Liver (tissue), 9 donors: ENCODE measurements around the gene TAF4. TPM values are rescaled to one million over a fixed set of nuclear protein-coding genes. Genes with fewer than 3 reads are reported as not detected.

Experiments used
- DNase-seq: peaks from one replicate; pipeline ENCODE4 v3.0.0-alpha.2; 2017; ENCODE audit warnings: low spot score
- H3K27ac ChIP-seq, 2 donors: one replicate each; pipeline ENCODE4 v1.7.0; 2013; ENCODE audit warnings: inconsistent platforms in 2 of 2, low read length in 2 of 2, control low read depth in 1 of 2, low read depth in 1 of 2, mild to moderate bottlenecking in 1 of 2
- H3K27me3 ChIP-seq, 4 donors: one replicate each; pipeline versions ENCODE4 v1.6.1 to v1.7.0; 2013; ENCODE audit warnings: low read length in 3 of 4, inconsistent platforms in 1 of 4, mild to moderate bottlenecking in 1 of 4, moderate library complexity in 1 of 4; ENCODE audit not compliant: control insufficient read depth in 4 of 4, insufficient read depth in 4 of 4
- H3K36me3 ChIP-seq, 4 donors: one replicate each; pipeline versions ENCODE4 v1.6.1 to v1.7.0; 2013; ENCODE audit warnings: low read length in 3 of 4, mild to moderate bottlenecking in 3 of 4, low read depth in 1 of 4, moderate library complexity in 1 of 4; ENCODE audit not compliant: control insufficient read depth in 4 of 4, insufficient read depth in 3 of 4
- H3K4me1 ChIP-seq, 4 donors: one replicate each; pipeline versions ENCODE4 v1.6.1 to v1.7.0; 2013; ENCODE audit warnings: low read length in 3 of 4, mild to moderate bottlenecking in 3 of 4, moderate library complexity in 1 of 4; ENCODE audit not compliant: control insufficient read depth in 4 of 4, insufficient read depth in 4 of 4
- H3K4me3 ChIP-seq, 3 donors: one replicate each; pipeline versions ENCODE4 v1.6.1 to v1.7.0; 2013; ENCODE audit warnings: low read length in 3 of 3, control low read depth in 1 of 3, low read depth in 1 of 3, mild to moderate bottlenecking in 1 of 3
- H3K9ac ChIP-seq, 2 donors: one replicate each; pipeline ENCODE4 v1.7.0; 2013; ENCODE audit warnings: low read length in 2 of 2, mild to moderate bottlenecking in 2 of 2, moderate library complexity in 2 of 2, control low read depth in 1 of 2, low read depth in 1 of 2
- H3K9me3 ChIP-seq, 4 donors: one replicate each; pipeline versions ENCODE4 v1.6.1 to v1.7.0; 2013; ENCODE audit warnings: low read length in 3 of 4; ENCODE audit not compliant: control insufficient read depth in 4 of 4
- CTCF ChIP-seq: fragments of 150-350 bp; IDR thresholded peaks from 2 replicates; pipeline ENCODE4 v1.5.1; 2017; ENCODE audit warnings: improper control_type of control experiment, low read depth, low read length; ENCODE audit not compliant: missing input control
- EGR1 ChIP-seq, 2 donors: IDR thresholded peaks; 2 replicates each; pipeline ENCODE4 v1.6.1; 2016 to 2018; ENCODE audit warnings: antibody characterized with exemption in 2 of 2, low read depth in 2 of 2
- FOXA1 ChIP-seq: IDR thresholded peaks from 2 replicates; pipeline ENCODE4 v1.6.1; 2016; ENCODE audit warnings: antibody characterized with exemption
- FOXA2 ChIP-seq: IDR thresholded peaks from 2 replicates; pipeline ENCODE4 v1.6.1; 2016; ENCODE audit warnings: antibody characterized with exemption
- GABPA ChIP-seq, 2 donors: IDR thresholded peaks in 1 of 2; conservative IDR thresholded peaks in 1 of 2; 2 replicates each; pipeline ENCODE4 v1.6.1; 2016; ENCODE audit warnings: antibody characterized with exemption in 2 of 2, mild to moderate bottlenecking in 1 of 2, moderate library complexity in 1 of 2
- HNF4A ChIP-seq, 2 donors: conservative IDR thresholded peaks; 2 replicates each; pipeline ENCODE4 v1.6.1; 2016; ENCODE audit warnings: antibody characterized with exemption in 2 of 2, mild to moderate bottlenecking in 2 of 2
- HNF4G ChIP-seq: IDR thresholded peaks from 2 replicates; pipeline ENCODE4 v1.6.1; 2016; ENCODE audit warnings: antibody characterized with exemption
- JUND ChIP-seq, 2 donors: IDR thresholded peaks; 2 replicates each; pipeline ENCODE4 v1.6.1; 2016; ENCODE audit warnings: antibody characterized with exemption in 2 of 2
- MAX ChIP-seq: IDR thresholded peaks from 2 replicates; pipeline ENCODE4 v1.6.1; 2016; ENCODE audit warnings: antibody characterized with exemption
- NR2F2 ChIP-seq: IDR thresholded peaks from 2 replicates; pipeline ENCODE4 v1.6.1; 2016; ENCODE audit warnings: antibody characterized with exemption
- REST ChIP-seq: IDR thresholded peaks from 2 replicates; pipeline ENCODE4 v1.6.1; 2016; ENCODE audit warnings: antibody characterized with exemption, mild to moderate bottlenecking
- RXRA ChIP-seq, 2 donors: IDR thresholded peaks; 2 replicates each; pipeline ENCODE4 v1.6.1; 2017 to 2018; ENCODE audit warnings: antibody characterized with exemption in 2 of 2, mild to moderate bottlenecking in 1 of 2
- SP1 ChIP-seq: IDR thresholded peaks from 2 replicates; pipeline ENCODE4 v1.6.1; 2018; ENCODE audit warnings: antibody characterized with exemption, mild to moderate bottlenecking
- TAF1 ChIP-seq: conservative IDR thresholded peaks from 2 replicates; pipeline ENCODE4 v1.6.1; 2016; ENCODE audit warnings: antibody characterized with exemption, mild to moderate bottlenecking
- YY1 ChIP-seq: IDR thresholded peaks from 2 replicates; pipeline ENCODE4 v1.6.1; 2016; ENCODE audit warnings: antibody characterized with exemption, mild to moderate bottlenecking
- ZBTB33 ChIP-seq: IDR thresholded peaks from 2 replicates; pipeline ENCODE4 v1.6.1; 2016; ENCODE audit warnings: antibody characterized with exemption
- WGBS: extraction: QIAGEN DNeasy Blood & Tissue Kit; methylation state at CpG from one replicate; pipeline ENCODE4 v1.1.7; 2013; 5-methylcytosine and 5-hydroxymethylcytosine counted together
- polyA plus RNA-seq, 2 donors: library from polyadenylated mRNA; stranded (reverse) in 1 of 2; unstranded in 1 of 2; fragments of 200-250 nt in 1 of 2; fragments of >200 nt in 1 of 2; fragmentation: Nextera tagmentation in 1 of 2; extraction: Ambion mirVana in 1 of 2; gene quantifications; one replicate each; pipeline versions ENCODE4 v1.2.1 to v1.2.3, GENCODE V29; 2013 to 2015
- total RNA-seq, 2 donors: library from RNA; depleted of rRNA; stranded (reverse); fragments of >200 nt; gene quantifications; one replicate each; pipeline ENCODE4 v1.2.3, GENCODE V29; 2014
- donor health status: healthy.
- donor health status: healthy.
- donor health status: healthy.
- donor health status: healthy.
- donor health status: healthy.

Gene TAF4
- total and polyA plus RNA-seq, 4 donors = 2.0 to 11.8 (median 5.6) TPM

GRCh38 chr20:62012631-62013030 lies 53.0 kb downstream of the TAF4 start:
- H3K27ac ChIP-seq = no peak overlapping the region
- H3K27me3 ChIP-seq = no peaks in the 10 kb centered on the region
- WGBS = 97% methylated on average over 12 of the region's 12 CpGs
- H3K36me3 ChIP-seq = peaks cover 13 to 34% (median 15%) of the 10 kb centered on the region in 4 donors
- H3K9me3 ChIP-seq = no peaks in the 10 kb centered on the region
- no peak overlapping the region for H3K4me3 ChIP-seq
- DNase-seq = no peak
- H3K4me1 ChIP-seq = no peaks in the 10 kb centered on the region
- no peak for TF ChIP-seq SP1
- no peak for TF ChIP-seq JUND (IDR thresholded peaks at IDR 0.05)
- H3K9ac ChIP-seq = no peak overlapping the region

GRCh38 chr20:62011938-62012534 lies 53.6 kb downstream of the TAF4 start:
- no peak for DNase-seq
- peaks cover 13 to 36% (median 16%) of the 10 kb centered on the region in 4 donors for H3K36me3 ChIP-seq
- WGBS = 97% methylated on average over 27 of the region's 27 CpGs
- H3K9me3 ChIP-seq = no peaks in the 10 kb centered on the region
- H3K4me3 ChIP-seq = no peak overlapping the region
- no peak for TF ChIP-seq TAF1
- no peak for TF ChIP-seq EGR1 (IDR thresholded peaks at IDR 0.05; ENCODE audit: low read depth in 2 of 2)
- no peak for TF ChIP-seq NR2F2
- no peak for TF ChIP-seq CTCF
- no peak for TF ChIP-seq JUND (IDR thresholded peaks at IDR 0.05)
- no peak for TF ChIP-seq YY1
- no peak for TF ChIP-seq GABPA (IDR thresholded peaks at IDR 0.05 in 1 of 2, conservative IDR thresholded peaks at IDR 0.05 in 1 of 2)
- no peak for TF ChIP-seq RXRA (IDR thresholded peaks at IDR 0.05)
- TF ChIP-seq REST = no peak
- no peak for TF ChIP-seq HNF4G
- no peak for TF ChIP-seq HNF4A (conservative IDR thresholded peaks at IDR 0.05)
- no peaks in the 10 kb centered on the region for H3K27me3 ChIP-seq
- H3K9ac ChIP-seq = no peak overlapping the region
- no peak overlapping the region for H3K27ac ChIP-seq
- peaks cover 0 to 3% (median 0%) of the 10 kb centered on the region in 4 donors for H3K4me1 ChIP-seq

GRCh38 chr20:62011403-62011790 lies 54.3 kb downstream of the TAF4 start:
- H3K27me3 ChIP-seq = no peaks in the 10 kb centered on the region
- WGBS = 85% methylated on average over 6 of the region's 6 CpGs
- no peak overlapping the region for H3K27ac ChIP-seq
- H3K9me3 ChIP-seq = no peaks in the 10 kb centered on the region
- no peak overlapping the region for H3K9ac ChIP-seq
- H3K4me3 ChIP-seq = no peak overlapping the region
- H3K36me3 ChIP-seq = peaks cover 14 to 37% (median 18%) of the 10 kb centered on the region in 4 donors
- peaks cover 0 to 4% (median 0%) of the 10 kb centered on the region in 4 donors for H3K4me1 ChIP-seq
- no peak for DNase-seq
- TF ChIP-seq HNF4G (no peak), GABPA (IDR thresholded peaks at IDR 0.05 in 1 of 2, conservative IDR thresholded peaks at IDR 0.05 in 1 of 2) (no peak), TAF1 (no peak), SP1 (no peak), FOXA1 (no peak), ZBTB33 (no peak), JUND (IDR thresholded peaks at IDR 0.05) (no peak), EGR1 (IDR thresholded peaks at IDR 0.05; ENCODE audit: low read depth in 2 of 2) (no peak), REST (no peak), RXRA (IDR thresholded peaks at IDR 0.05) (no peak), MAX (no peak), FOXA2 (no peak)
